GM12865 (cell line): ENCODE results near the gene ANGPTL5.
A peak's percentile ranks its signal among the peaks of the same experiment; 100 is the strongest.

Experiments used
- DNase-seq: peaks from one replicate; pipeline ENCODE4 v3.0.0; 2010; ENCODE audit warnings: low read depth
- H3K4me3 ChIP-seq: 2 replicates; pipeline ENCODE4 v1.5.1; 2011; ENCODE audit warnings: mild to moderate bottlenecking, low read depth, low read length, control low read depth
- TF ChIP-seq, protein P1 (sequence below): IDR thresholded peaks from 2 replicates; pipeline ENCODE4 v1.5.1; 2011; ENCODE audit warnings: low read length, control low read depth, low read depth, inconsistent platforms; ENCODE audit not compliant: insufficient read depth; ENCODE audit errors: missing control alignments

The ANGPTL5 gene

DNA sequence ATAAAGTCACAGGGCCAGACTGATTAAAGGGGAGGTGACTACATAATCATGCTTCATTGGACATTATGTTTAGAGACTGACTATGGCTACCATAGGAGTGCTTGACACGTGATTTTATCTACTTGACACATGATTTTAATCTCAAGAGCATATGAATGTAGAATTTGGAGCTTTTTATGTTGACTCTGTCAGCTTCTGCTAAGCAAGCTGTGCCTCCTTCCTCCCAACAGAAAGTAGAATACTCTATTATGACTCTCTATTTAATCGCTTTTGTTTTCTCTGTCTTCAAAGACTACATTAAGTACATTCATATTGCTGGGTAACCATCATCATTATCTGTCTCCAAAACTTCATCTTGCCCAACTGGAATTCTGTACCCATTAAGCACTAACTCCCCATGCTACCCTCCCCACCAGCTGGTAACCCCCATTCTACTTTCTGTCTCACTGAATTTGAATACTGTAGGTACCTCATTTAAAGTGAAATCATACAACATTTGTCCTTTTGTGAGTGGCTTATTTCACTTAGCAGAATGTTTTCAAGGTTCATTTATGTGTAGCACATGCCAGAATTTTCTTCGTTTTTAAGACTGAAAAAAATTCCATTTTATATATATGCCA, 24.7 kb upstream of the ANGPTL5 start:
- TF ChIP-seq, protein P1, sequence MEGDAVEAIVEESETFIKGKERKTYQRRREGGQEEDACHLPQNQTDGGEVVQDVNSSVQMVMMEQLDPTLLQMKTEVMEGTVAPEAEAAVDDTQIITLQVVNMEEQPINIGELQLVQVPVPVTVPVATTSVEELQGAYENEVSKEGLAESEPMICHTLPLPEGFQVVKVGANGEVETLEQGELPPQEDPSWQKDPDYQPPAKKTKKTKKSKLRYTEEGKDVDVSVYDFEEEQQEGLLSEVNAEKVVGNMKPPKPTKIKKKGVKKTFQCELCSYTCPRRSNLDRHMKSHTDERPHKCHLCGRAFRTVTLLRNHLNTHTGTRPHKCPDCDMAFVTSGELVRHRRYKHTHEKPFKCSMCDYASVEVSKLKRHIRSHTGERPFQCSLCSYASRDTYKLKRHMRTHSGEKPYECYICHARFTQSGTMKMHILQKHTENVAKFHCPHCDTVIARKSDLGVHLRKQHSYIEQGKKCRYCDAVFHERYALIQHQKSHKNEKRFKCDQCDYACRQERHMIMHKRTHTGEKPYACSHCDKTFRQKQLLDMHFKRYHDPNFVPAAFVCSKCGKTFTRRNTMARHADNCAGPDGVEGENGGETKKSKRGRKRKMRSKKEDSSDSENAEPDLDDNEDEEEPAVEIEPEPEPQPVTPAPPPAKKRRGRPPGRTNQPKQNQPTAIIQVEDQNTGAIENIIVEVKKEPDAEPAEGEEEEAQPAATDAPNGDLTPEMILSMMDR = no peak
- DNase-seq = no peak
- no peak overlapping the region for H3K4me3 ChIP-seq

DNA sequence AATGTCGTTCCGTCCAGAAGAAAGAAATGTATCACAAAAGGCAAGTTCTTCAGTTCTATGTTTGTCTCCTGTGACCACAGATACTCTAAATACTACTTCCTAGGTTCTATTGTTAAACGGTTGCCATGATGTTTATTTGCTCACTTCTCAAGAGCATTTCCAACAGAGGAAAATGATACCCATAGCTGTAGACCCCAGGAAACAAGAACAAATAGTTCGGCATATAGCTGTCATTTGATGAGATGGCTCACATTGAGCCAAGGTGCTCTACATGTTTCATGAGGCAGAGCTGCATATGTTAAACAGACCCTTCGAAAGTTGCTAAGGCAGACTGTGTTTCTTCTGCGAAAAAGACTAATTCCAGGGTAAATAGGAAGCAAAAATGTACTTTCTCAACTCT, 15.4 kb upstream of the ANGPTL5 start:
- no peak overlapping the region for H3K4me3 ChIP-seq
- TF ChIP-seq, protein P1 = no peak
- no peak for DNase-seq

DNA sequence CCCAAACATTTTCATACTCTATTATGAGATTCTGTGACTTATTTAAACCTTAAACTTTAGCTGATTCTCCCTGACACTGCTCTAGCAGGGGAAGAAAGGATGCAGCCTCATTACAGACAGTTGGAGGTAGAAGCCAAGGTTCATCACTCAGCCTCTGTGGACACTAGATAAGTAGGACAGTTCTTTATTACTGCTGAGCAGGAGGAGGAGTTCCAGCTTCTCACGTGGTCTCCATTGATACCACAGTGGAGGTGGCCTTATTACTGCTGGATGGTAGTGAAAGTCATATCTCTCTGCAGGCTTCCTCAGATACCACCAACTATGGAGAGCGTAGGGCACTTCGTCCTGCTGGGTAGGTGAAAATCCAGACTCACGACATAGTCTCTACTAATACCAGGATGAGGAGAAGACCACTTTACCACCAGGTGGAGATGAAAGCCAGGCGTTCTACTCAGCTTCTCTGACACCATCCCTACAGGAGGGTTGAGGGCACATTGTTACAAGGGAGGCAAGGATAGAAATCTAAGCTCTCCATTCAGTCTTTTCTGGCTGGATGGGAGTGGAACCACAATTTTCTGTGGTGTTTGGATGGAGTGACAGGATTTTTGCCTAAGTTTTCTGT, 13.1 kb upstream of the ANGPTL5 start:
- DNase-seq = no peak
- no peak overlapping the region for H3K4me3 ChIP-seq
- TF ChIP-seq, protein P1 = no peak

DNA sequence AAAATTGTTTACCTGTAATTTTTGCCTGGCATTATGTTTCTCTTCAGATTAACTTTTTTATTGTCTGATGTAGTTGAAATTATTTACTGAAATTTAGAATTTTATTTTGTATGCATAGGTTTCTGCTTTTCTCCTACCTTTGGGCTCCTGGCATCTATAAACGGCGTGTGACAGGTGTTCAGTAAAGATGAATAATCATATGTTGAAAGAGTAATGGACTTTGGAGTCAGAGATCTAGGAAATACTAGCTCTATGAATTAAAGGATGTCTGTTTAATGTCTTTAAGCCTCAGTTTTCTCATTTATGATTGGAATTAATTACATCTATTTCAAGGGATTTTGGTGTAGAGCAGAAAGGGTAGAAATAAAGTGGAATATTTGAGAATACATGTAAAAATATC, 7.2 kb upstream of the ANGPTL5 start:
- DNase-seq = no peak
- no peak overlapping the region for H3K4me3 ChIP-seq
- TF ChIP-seq, protein P1 = no peak

DNA sequence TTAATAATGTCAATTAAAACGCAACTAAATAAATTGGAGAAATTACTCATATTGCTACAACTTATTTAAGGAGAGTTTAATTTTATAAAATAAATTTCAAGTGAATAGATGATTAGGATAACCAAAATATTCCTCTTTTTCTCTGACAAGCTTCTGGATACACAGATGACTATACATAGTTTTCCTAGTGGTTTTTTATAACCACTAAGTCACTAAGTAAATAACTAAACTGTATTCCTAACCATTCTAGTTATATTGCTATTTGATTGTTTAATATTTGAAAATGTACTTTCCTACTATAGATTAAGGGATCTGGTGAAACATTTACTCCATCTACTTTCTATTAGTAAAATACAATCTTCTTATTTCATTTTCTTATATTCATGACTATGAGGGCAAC, 4.7 kb upstream of the ANGPTL5 start:
- TF ChIP-seq, protein P1 = no peak
- DNase-seq = no peak
- H3K4me3 ChIP-seq = no peak overlapping the region

DNA sequence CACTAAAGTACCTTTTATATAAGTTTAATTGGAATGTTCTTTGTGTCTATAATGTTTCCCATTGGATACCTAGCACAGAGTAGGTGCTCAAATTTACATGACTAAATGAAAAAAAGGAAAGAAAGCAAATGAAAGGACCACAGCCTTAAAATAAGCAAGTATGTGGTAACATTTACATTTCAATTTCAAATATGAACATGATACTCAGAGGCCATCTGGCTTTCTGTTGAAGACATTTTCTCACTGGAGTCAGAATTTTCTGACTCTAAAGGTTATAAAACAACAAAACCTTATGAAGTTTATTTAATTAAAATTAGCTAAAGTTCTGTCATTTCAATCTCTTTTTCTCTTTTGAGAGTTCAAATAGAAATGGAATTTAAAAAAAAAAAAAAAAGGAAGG, 904 bp upstream of the ANGPTL5 start:
- TF ChIP-seq, protein P1 = no peak
- no peak for DNase-seq
- no peak overlapping the region for H3K4me3 ChIP-seq

DNA sequence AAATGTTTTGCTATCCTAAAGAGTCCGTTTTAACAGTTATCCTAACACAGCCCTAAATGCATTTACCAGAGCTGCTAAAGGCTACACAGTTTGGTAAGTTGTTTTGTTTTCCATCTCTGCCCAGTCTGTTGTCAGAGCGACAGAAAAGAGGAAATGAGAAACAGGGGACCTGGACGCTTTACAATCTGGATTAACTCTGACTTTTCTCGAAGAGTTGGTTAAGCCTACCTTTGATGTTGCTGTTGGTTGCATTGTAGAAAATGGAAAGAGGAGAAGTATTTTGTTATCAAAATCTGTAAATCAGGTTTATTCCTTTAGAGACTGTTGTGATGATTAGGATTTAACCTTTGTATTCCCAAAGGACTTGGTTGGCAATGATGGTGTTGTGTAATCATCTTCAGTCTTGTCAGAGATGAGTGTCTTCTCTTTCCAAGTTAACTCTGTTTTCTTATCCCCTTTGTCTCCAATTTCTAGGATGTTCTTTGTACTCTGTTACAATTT, 481 bp downstream of the ANGPTL5 start:
- no peak overlapping the region for H3K4me3 ChIP-seq
- DNase-seq = peak; percentile 40
- TF ChIP-seq, protein P1 = no peak
